CD4-positive, alpha-beta T cell treated with Interleukin-6 for 4 hours (primary cell): Measurements from ENCODE around the gene KIF26B.
"Not testable (repeated sequence)": the region's sequence is repeated elsewhere in the genome, so short reads cannot be mapped to it uniquely, and the experiment has no call there.

Experiments used
- DNase-seq: peaks from one replicate; pipeline ENCODE4 v3.0.0-alpha.2; 2020; ENCODE audit warnings: mixed read lengths

Gene KIF26B

DNA sequence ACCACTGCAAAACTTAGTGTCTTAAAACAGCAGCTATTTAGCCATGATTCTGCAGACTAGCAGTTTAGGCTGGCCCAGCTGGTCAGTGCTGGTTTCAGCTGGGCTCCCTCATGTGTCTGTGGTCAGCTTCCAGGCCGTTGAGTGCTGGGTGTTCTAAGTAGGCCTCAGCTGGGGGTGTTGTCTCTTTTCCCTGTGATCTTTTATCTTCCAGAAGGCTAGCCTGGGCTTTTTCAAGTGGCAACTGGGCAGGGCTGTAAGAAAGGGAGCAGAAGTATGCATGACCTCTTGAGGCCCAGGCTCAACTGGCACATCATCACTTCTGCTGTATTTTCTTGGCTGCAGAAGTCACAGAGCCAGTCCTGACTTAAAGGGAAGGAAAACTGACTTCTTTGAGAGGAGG is 136.1 kb downstream of the KIF26B start:
- no peak for DNase-seq

DNA sequence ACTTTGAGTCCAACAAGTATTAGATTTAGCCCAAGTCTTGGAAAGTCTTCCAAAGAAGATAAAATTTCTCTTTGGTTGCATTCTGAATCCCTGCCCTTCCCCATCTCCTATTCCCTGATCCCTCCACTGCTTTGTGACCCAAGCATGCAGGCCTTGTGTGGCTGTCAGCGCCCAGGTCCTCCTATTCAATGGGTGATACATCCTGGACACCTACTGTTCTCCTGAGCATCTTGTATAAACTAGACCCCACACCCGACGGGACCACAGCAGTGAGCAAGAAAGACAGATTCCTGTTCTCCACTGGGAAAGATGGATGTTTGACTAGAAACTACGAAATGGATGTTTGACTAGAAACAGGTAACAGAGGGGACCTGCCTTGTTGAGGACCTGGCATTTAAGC is 136.6 kb downstream of the KIF26B start:
- DNase-seq, result no peak

- DNase-seq, result no peak
These were observed 137.4 kb downstream of the KIF26B start for GRCh38 chr1:245292141-245292540.

- no peak for DNase-seq
These were observed 137.8 kb downstream of the KIF26B start for GRCh38 chr1:245292553-245292952.

GRCh38 chr1:245294020-245294419 is 139.2 kb downstream of the KIF26B start:
- no peak for DNase-seq

DNA sequence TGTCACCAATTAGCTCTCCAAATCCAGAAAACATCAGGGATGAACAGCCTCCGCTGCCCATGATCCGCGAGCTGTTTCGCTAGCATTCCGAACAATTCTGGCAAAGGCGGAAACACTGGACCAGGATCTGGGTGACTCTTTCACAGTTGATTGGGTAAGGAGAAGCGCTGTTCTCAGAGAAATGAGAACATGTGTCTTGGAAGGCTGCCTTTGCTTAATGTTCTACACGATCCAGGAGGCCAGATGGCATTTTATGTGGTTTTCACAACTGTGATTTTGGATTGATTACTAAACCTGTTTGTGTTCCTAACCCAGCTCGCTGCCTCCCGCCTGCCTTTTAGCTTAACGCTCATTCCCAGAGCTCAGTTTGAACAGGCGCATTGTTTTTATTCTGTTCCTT is 144.0 kb downstream of the KIF26B start:
- no peak for DNase-seq

GRCh38 chr1:245301162-245301580 is 146.4 kb downstream of the KIF26B start:
- DNase-seq, result no peak

- DNase-seq, result no peak
These were observed 147.1 kb downstream of the KIF26B start for GRCh38 chr1:245301921-245302320.

DNA sequence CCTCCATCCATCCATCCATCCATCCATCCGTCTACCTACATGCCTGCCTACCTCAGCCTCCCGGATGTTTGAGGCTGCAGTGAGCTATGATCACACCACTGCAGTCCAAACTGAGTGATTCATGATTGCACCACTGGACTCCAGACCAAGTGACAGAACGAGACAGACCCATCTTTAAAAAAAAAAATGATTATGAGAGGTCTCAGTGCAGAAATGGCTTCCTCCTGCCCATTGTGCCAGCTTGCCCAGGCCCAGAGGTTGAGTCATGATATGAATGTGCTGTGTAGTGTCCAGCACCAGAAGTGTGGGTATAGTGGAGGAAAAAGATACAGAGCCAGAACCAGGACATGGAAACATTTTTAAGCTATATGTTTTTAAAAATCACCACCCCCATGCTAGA is 149.9 kb downstream of the KIF26B start:
- no peak for DNase-seq

- no peak for DNase-seq
These were observed 151.2 kb downstream of the KIF26B start for GRCh38 chr1:245306020-245306419.

- no peak for DNase-seq
These were observed 152.0 kb downstream of the KIF26B start for GRCh38 chr1:245306628-245307410.

DNA sequence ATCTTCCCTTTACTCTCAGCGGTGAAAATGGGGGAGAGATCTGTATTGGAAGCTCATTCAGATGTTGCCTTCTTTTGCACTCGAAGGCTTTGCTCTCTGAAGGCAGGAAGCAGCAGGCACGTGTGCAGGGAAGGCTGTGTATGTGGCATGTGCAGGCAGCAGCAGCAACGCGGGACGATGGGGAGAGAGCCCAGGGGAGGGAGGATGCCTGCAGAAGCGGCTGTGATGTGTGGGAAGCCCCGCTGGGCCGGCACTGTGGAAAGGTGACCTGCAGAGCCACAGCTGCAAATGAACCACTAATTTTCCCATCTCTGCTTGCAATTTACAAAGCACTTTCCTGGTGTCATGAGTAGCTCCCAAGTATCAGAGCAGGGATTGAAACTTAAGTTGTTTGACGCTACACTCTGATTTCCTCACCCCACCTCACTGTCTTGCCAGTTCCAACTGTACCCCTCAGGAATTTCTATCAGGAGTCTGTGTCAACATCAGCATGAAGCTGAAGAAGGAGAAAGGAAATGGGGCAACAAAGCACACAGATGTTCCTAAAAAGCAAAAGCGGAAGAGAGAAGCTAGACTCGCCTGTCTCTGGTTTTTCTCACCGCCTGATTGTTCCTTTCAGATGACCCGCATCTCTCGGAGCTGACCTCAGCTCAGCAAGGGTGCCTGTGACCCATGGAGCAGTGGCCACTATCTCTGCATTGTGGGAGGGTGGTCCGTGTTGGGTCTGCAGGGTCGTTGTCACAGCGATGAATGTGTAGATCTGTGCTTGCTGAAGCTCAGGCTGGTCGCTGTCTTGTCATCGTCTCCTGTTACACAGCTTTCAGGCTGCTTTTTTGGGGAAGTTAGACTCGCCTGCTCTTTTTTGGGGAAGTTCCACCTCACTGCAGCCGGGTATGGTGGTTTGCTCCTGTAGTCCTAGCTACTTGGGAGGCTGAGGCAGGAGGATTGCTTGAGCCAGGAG is 156.1 kb downstream of the KIF26B start:
- DNase-seq, result no peak

- DNase-seq, result no peak
These were observed 157.2 kb downstream of the KIF26B start for GRCh38 chr1:245311887-245312536.

GRCh38 chr1:245313576-245313975 is 158.8 kb downstream of the KIF26B start:
- DNase-seq, result no peak

DNA sequence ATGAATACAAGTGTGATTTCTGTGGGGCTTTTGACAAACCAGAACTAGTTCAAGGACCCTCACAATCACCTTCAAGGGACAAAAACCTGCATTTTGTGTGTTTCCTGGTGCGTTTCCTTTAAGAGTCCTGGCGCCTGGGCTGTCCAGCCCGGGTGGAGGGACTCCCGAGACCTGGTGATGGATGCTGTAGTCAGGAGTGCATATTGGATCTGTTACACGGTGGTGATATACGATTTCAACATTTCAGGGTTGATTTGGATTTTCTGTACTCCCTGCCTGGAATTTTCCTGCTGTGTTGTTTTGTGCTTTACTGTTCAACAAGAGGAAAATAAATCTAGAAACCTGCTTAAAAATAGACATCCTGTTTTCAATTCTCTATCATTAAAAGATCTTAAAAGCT is 162.0 kb downstream of the KIF26B start:
- no peak for DNase-seq

DNA sequence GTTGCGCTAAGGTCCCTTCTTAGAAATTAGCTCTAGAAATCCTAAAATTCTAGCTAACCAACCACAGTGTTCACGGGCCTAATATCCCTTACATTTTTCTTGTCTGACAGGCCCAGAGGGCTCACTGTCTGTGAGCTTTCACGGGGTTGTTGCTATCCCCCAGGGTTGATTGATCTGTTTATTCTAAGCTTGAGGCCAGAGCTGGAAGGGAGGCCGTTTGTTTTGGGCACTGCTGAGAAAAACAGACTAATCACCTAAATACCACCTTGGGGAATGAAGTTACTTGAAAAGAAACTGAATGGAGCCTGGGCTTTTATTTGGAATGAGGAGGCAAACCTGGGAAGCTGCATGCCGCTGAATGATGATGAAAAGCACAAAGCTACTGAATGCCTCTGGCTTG is 162.4 kb downstream of the KIF26B start:
- DNase-seq, result no peak

- DNase-seq, result no peak
These were observed 164.3 kb downstream of the KIF26B start for GRCh38 chr1:245319094-245319493.

- DNase-seq, result no peak
These were observed 167.9 kb downstream of the KIF26B start for GRCh38 chr1:245322673-245323072.

DNA sequence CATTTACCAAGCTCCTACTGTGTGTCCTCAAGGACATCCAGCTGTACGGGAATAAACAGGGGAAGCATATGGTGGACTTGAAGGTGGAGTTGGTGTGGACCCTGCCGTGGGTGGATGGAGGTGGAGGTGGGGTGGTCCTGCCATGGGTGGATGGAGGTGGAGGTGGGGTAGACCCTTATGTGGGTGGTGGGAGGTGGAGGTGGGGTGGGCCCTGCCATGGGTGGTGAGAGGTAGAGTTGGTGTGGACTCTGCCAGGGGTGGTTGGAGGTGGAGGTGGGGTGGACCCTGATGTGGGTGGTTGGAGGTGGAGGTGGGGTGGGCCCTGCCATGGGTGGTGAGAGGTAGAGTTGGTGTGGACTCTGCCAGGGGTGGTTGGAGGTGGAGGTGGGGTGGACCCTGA is 169.0 kb downstream of the KIF26B start:
- DNase-seq, result not testable (repeated sequence)

DNA sequence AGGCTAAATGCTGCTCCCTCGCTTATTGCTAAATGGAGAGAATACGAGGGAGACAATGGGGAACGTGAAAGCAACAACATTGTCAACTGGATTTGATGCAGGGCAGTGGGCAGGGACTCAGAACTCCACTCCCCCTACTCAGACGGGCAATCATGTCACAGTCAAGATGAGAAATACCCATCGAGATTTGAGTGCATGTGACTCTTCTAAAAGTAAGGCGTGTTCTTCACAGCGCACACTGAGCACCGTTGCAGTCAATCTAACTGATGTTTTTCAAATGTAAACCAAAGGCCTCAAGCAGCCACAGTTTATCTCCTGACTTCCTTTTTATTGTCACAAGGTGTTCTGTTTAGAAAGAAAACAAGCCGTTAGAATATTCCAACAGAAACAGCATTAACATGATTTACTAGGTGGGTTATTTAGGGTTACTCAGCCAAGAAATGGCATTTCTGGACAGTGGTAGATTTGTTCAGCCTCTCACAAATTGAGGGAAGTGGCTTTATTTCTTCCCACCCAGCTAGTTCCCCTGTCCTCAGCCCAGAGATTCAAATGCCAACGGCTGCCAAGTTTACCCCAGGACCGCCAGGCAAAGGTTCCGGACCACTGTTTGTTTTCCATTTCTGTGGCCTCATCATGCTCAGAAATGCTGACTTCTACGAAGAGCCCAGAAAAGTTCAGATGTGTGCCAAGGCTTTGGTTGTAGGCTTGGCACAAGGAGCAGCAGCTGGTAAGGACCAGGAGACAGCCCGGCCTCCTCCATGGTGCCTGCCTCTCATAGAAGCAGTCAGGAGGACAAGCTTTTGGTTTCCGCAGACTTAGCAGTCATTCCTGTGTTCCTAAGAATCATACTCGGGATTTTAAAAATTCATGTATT is 171.4 kb downstream of the KIF26B start:
- DNase-seq, result no peak

DNA sequence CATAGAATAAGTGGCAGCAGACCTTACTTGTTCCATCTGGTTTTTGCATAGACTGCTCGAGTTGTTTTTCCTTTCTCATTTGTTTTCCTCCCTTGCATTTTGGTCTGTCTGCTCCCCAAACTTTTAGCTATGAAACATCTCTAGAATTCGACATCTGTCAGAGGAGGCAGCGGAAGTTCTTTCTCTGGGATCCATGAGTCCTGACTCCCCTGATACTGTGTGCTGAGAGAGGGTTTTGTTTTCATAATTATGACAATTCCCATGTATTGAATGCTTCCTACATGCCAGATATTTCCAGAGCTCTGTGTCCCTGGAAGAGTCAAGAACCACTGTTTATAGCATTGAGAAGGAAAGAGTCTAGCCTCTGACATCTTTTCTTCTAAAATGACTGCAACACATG is 172.6 kb downstream of the KIF26B start:
- DNase-seq, result no peak

- DNase-seq, result no peak
These were observed 173.1 kb downstream of the KIF26B start for GRCh38 chr1:245327842-245328241.
